OCI-LY7 (cell line): ENCODE data around the gene XPNPEP1. TPM values are rescaled to one million over a fixed set of nuclear protein-coding genes. Genes with fewer than 3 reads are reported as not detected.

Experiments used
- BruUV-seq: library from RNA; stranded (reverse); fragments of 400-500 nt; replicated peaks from 2 replicates; lab custom pipeline; 2021; lab: Mats Ljungman, UMichigan
- CTCF ChIA-PET: fragments of 300-600 bp; sonication (Branson Sonifier 250); formaldehyde crosslinking; loops from one replicate; lab custom pipeline; 2022; ENCODE audit warnings: antibody characterized with exemption; ENCODE audit not compliant: unreplicated experiment; lab: Charles Lee
- POLR2A ChIA-PET: fragments of 300-600 bp; sonication (Branson Sonifier 250); formaldehyde crosslinking; loops from one replicate; lab custom pipeline; 2022; ENCODE audit warnings: antibody characterized with exemption; lab: Charles Lee
- DNase-seq: peaks from one replicate; pipeline ENCODE4 v3.0.0-alpha.2; 2015; ENCODE audit warnings: low spot score
- H2AFZ ChIP-seq: fragments of 200-600 bp; sonication (generic), shearing (Covaris generic); 2 replicates; pipeline ENCODE4 v1.6.1; 2014; ENCODE audit warnings: mild to moderate bottlenecking, antibody characterized with exemption, low read length, moderate library complexity
- H3K27ac ChIP-seq: fragments of 200-600 bp; sonication (generic); 2 replicates; pipeline ENCODE4 v1.5.1; 2014; ENCODE audit warnings: mixed run types, low read depth, mild to moderate bottlenecking, moderate library complexity, low read length, inconsistent platforms; ENCODE audit not compliant: poor library complexity, severe bottlenecking
- H3K36me3 ChIP-seq: fragments of 200-600 bp; sonication (generic); 2 replicates; pipeline ENCODE4 v1.6.1; 2014; ENCODE audit warnings: mild to moderate bottlenecking, antibody characterized with exemption, low read length, moderate library complexity, mixed read lengths; ENCODE audit not compliant: insufficient read depth
- H3K4me1 ChIP-seq: fragments of 200-600 bp; sonication (generic); 2 replicates; pipeline ENCODE4 v1.5.1; 2014; ENCODE audit warnings: mild to moderate bottlenecking, low read length; ENCODE audit not compliant: insufficient read depth, poor library complexity, severe bottlenecking
- H3K4me2 ChIP-seq: fragments of 200-600 bp; sonication (generic); 2 replicates; pipeline ENCODE4 v1.6.1; 2014; ENCODE audit warnings: mild to moderate bottlenecking, low read length
- H3K4me3 ChIP-seq: fragments of 200-600 bp; sonication (generic); 2 replicates; pipeline ENCODE4 v1.5.1; 2014; ENCODE audit warnings: mild to moderate bottlenecking, low read depth, low read length; ENCODE audit not compliant: poor library complexity, severe bottlenecking
- H3K79me2 ChIP-seq: fragments of 200-600 bp; sonication (generic); 2 replicates; pipeline ENCODE4 v1.6.1; 2016; ENCODE audit warnings: low read depth, mild to moderate bottlenecking, low read length, moderate library complexity, mixed read lengths; ENCODE audit not compliant: insufficient read depth
- H3K9me2 ChIP-seq: fragments of 200-600 bp; sonication (generic); 2 replicates; pipeline ENCODE4 v1.6.1; 2016; ENCODE audit warnings: mild to moderate bottlenecking, low read length, mixed read lengths; ENCODE audit not compliant: insufficient read depth
- H3K9me3 ChIP-seq: fragments of 200-600 bp; sonication (generic); 2 replicates; pipeline ENCODE4 v1.6.1; 2014; ENCODE audit warnings: mild to moderate bottlenecking, mixed run types, low read length, mixed read lengths
- H4K20me1 ChIP-seq: fragments of 200-600 bp; sonication (generic); 2 replicates; pipeline ENCODE4 v1.6.1; 2014; ENCODE audit warnings: mild to moderate bottlenecking, antibody characterized with exemption, low read length, moderate library complexity, mixed read lengths; ENCODE audit not compliant: insufficient read depth
- CTCF ChIP-seq: fragments of 200-600 bp; sonication (generic); conservative IDR thresholded peaks from 2 replicates; pipeline ENCODE4 v1.5.1; 2014; ENCODE audit warnings: mild to moderate bottlenecking, antibody characterized with exemption, low read length, moderate library complexity, mixed read lengths
- EZH2phosphoT487 ChIP-seq: fragments of 200-600 bp; sonication (generic); IDR thresholded peaks from 2 replicates; pipeline ENCODE4 v1.6.1; 2018; ENCODE audit warnings: low read depth, borderline replicate concordance, mild to moderate bottlenecking, mixed run types, antibody characterized with exemption, low read length, moderate library complexity, mixed read lengths
- intact Hi-C: fragments of 100-400 bp; cut with micrococcal nuclease; formaldehyde crosslinking; loops from one replicate; pipeline ENCODE4 v1.10.0; 2022; ENCODE audit not compliant: unreplicated experiment
- total RNA-seq, 2 experiments: library from RNA; depleted of rRNA in 1 of 2; stranded (reverse); fragments of >200 nt in 1 of 2; shearing (Covaris generic) in 1 of 2; gene quantifications; 2 replicates each; pipeline ENCODE4 v1.2.3, GENCODE V29; 2014 to 2022

The XPNPEP1 gene
- total RNA-seq, 2 experiments from 2014 or later = 136 to 237 TPM

GRCh38 chr10:109824206-109824605 lies 99.1 kb downstream of the XPNPEP1 start:
- intact Hi-C loops = no loop called here
- H3K4me1 ChIP-seq = no peaks in the 10 kb centered on the region
- no peaks in the 10 kb centered on the region for H3K79me2 ChIP-seq
- no peak for DNase-seq
- H3K36me3 ChIP-seq = no peaks in the 10 kb centered on the region
- ChIA-PET CTCF (no interaction called here), POLR2A (interaction anchor here (1.1 kb wide), 1 partner anchor 151 kb away, joined by 3 read pairs; no protein-coding TSS in a partner anchor)
- TF ChIP-seq EZH2phosphoT487 (no peak), CTCF (no peak)
- no peak overlapping the region for H3K27ac ChIP-seq
- H4K20me1 ChIP-seq = no peaks in the 10 kb centered on the region
- no peak overlapping the region for H3K4me2 ChIP-seq
- H2AFZ ChIP-seq = no peak overlapping the region
- H3K4me3 ChIP-seq = no peak overlapping the region
- H3K9me2 ChIP-seq = no peaks in the 10 kb centered on the region
- no peaks in the 10 kb centered on the region for H3K9me3 ChIP-seq
- no TSS peak for BruUV-seq

- BruUV-seq = no TSS peak
- H3K9me3 ChIP-seq = no peaks in the 10 kb centered on the region
- H3K9me2 ChIP-seq = no peaks in the 10 kb centered on the region
- DNase-seq = no peak
- no peaks in the 10 kb centered on the region for H3K36me3 ChIP-seq
- ChIA-PET POLR2A (interaction anchor here (0.6 to 1.1 kb wide), 2 partner anchors 93 to 150 kb away, joined by 3 to 5 read pairs; no protein-coding TSS in a partner anchor), CTCF (no interaction called here)
- H4K20me1 ChIP-seq = no peaks in the 10 kb centered on the region
- no peak for TF ChIP-seq EZH2phosphoT487
- TF ChIP-seq CTCF = no peak
- H3K79me2 ChIP-seq = no peaks in the 10 kb centered on the region
- no peak overlapping the region for H3K4me2 ChIP-seq
- no peaks in the 10 kb centered on the region for H3K4me1 ChIP-seq
- H2AFZ ChIP-seq = no peak overlapping the region
- no peak overlapping the region for H3K4me3 ChIP-seq
- H3K27ac ChIP-seq = no peak overlapping the region
- intact Hi-C loops = no loop called here
These were observed 100.1 kb downstream of the XPNPEP1 start for GRCh38 chr10:109823196-109823595.

GRCh38 chr10:109821672-109822071 lies 101.6 kb downstream of the XPNPEP1 start:
- POLR2A ChIA-PET = no interaction called here
- H3K36me3 ChIP-seq = no peaks in the 10 kb centered on the region
- BruUV-seq = no TSS peak
- DNase-seq = no peak
- H3K4me3 ChIP-seq = no peak overlapping the region
- CTCF ChIA-PET = no interaction called here
- intact Hi-C loops = no loop called here
- H3K79me2 ChIP-seq = no peaks in the 10 kb centered on the region
- H3K9me2 ChIP-seq = no peaks in the 10 kb centered on the region
- no peaks in the 10 kb centered on the region for H4K20me1 ChIP-seq
- H2AFZ ChIP-seq = no peak overlapping the region
- no peak for TF ChIP-seq CTCF
- TF ChIP-seq EZH2phosphoT487 = no peak
- no peaks in the 10 kb centered on the region for H3K9me3 ChIP-seq
- H3K4me1 ChIP-seq = no peaks in the 10 kb centered on the region
- no peak overlapping the region for H3K27ac ChIP-seq
- no peak overlapping the region for H3K4me2 ChIP-seq
